A549 (cell line): Measurements from ENCODE around the gene CFAP161. TPM values are rescaled to one million over a fixed set of nuclear protein-coding genes. Genes with fewer than 3 reads are reported as not detected.

Experiments used
- ATAC-seq, 2 experiments: fragments of 200-7000 bp in 1 of 2; fragments of >200 bp in 1 of 2; cut with Nextera tagmentation in 1 of 2; cut with Tn5 transposase in 1 of 2; 3 replicates each; pipeline versions ENCODE4 v1.8.0 to v1.9.1; 2018 to 2020; ENCODE audit warnings: mild to moderate bottlenecking in 1 of 2, moderate library complexity in 1 of 2
- CTCF ChIA-PET: fragments of 300-600 bp; sonication (Branson Sonifier 250); formaldehyde crosslinking; extraction: SDS; loops from one replicate; lab custom pipeline; 2021; ENCODE audit warnings: antibody characterized with exemption, inconsistent platforms; lab: Yijun Ruan, JAX
- POLR2A ChIA-PET: fragments of 350-600 bp; formaldehyde crosslinking; extraction: SDS; loops from one replicate; lab custom pipeline; 2021; ENCODE audit warnings: antibody characterized with exemption, inconsistent platforms; lab: Yijun Ruan, JAX
- DNase-seq, 2 experiments: peaks; one replicate each; pipeline versions ENCODE4 v3.0.0 to v3.0.0-alpha.2; 2011 to 2016; ENCODE audit warnings: low read depth in 1 of 2, low spot score in 1 of 2
- FAIRE-seq: peaks from 2 replicates; lab custom pipeline; 2011; peaks lifted over from hg19 to GRCh38; lab: Jason Lieb, UNC
- H3K27ac ChIP-seq, 2 experiments: fragments of >200 bp; sonication (Bioruptor Twin); formaldehyde crosslinking; 3 replicates each; pipeline ENCODE4 v1.5.1; 2016 to 2017
- H3K4me1 ChIP-seq: fragments of >200 bp; sonication (Bioruptor Twin); formaldehyde crosslinking; 3 replicates; pipeline ENCODE4 v1.6.1; 2016
- H3K4me2 ChIP-seq: fragments of >200 bp; sonication (Bioruptor Twin); formaldehyde crosslinking; 3 replicates; pipeline ENCODE4 v1.6.1; 2016
- H3K4me3 ChIP-seq: fragments of >200 bp; sonication (Bioruptor Twin); formaldehyde crosslinking; 3 replicates; pipeline ENCODE4 v1.5.1; 2016
- H3K9me3 ChIP-seq: fragments of >200 bp; sonication (Bioruptor Twin); formaldehyde crosslinking; 3 replicates; pipeline ENCODE4 v1.6.1; 2016
- BHLHE40 ChIP-seq: IDR thresholded peaks from 2 replicates; pipeline ENCODE4 v1.6.1; 2012; ENCODE audit warnings: low read depth, low read length, inconsistent platforms
- EHF ChIP-seq: fragments of 250-450 bp; sonication (Bioruptor Pico); IDR thresholded peaks from 2 replicates; pipeline ENCODE4 v1.5.0; 2020; ENCODE audit warnings: mild to moderate bottlenecking
- EP300 ChIP-seq, 2 experiments: fragments of >200 bp; sonication (Bioruptor Twin); formaldehyde crosslinking; IDR thresholded peaks; 2 replicates in 1 of 2; 3 replicates in 1 of 2; pipeline ENCODE4 v1.6.1; 2016 to 2017
- FOXS1 ChIP-seq: fragments of 250-450 bp; sonication (Bioruptor Pico); IDR thresholded peaks from 2 replicates; pipeline ENCODE4 v1.5.0; 2020; ENCODE audit warnings: mild to moderate bottlenecking, moderate library complexity
- HOXB13 ChIP-seq: fragments of 250-450 bp; sonication (Bioruptor Pico); IDR thresholded peaks from 2 replicates; pipeline ENCODE4 v1.5.0; 2020; ENCODE audit warnings: low read depth, mild to moderate bottlenecking, moderate library complexity
- PHF8 ChIP-seq: fragments of 200-600 bp; sonication (generic); IDR thresholded peaks from 2 replicates; pipeline ENCODE4 v1.6.1; 2016; ENCODE audit warnings: low read depth, mild to moderate bottlenecking, antibody characterized with exemption, moderate library complexity, borderline replicate concordance
- RFX5 ChIP-seq: fragments of 450-650 bp; IDR thresholded peaks from 2 replicates; pipeline ENCODE4 v1.7.1; 2014; ENCODE audit warnings: antibody characterized with exemption, mild to moderate bottlenecking, moderate library complexity
- WGBS: methylation state at CpG from one replicate; pipeline ENCODE4 v1.1.6; 2017; ENCODE audit errors: missing lambda C conversion rate; 5-methylcytosine and 5-hydroxymethylcytosine counted together
- polyA plus RNA-seq, 4 experiments: library from polyadenylated mRNA; depleted of rRNA in 3 of 4; stranded (reverse); fragments of >200 nt; fragmentation: RNase III in 1 of 4; extraction: RNeasy Plus Mini Kit Qiagen cat#74134 plus additional on column Dnase treatment in 1 of 4; gene quantifications; 2 replicates in 3 of 4; 3 replicates in 1 of 4; pipeline ENCODE4 v1.2.3, GENCODE V29; 2011 to 2017
- TF ChIP-seq, protein P1 (sequence below): fragments of 200-600 bp; sonication (generic); IDR thresholded peaks from 2 replicates; pipeline ENCODE4 v1.6.1; 2016; ENCODE audit warnings: antibody characterized with exemption, mild to moderate bottlenecking, moderate library complexity
- TF ChIP-seq, protein P2 (sequence below): fragments of 450-650 bp; IDR thresholded peaks from 2 replicates; pipeline ENCODE4 v1.6.1; 2014; ENCODE audit warnings: antibody characterized with exemption
- TF ChIP-seq, protein P3 (sequence below): fragments of 250-450 bp; sonication (Bioruptor Pico); IDR thresholded peaks from 2 replicates; pipeline ENCODE4 v1.5.0; 2020; ENCODE audit warnings: low read depth, mild to moderate bottlenecking, moderate library complexity
- TF ChIP-seq, protein P4 (sequence below): IDR thresholded peaks from 2 replicates; pipeline ENCODE4 v1.6.1; 2012
- TF ChIP-seq, protein P5 (sequence below): fragments of 250-450 bp; sonication (Bioruptor Pico); IDR thresholded peaks from 2 replicates; pipeline ENCODE4 v1.5.0; 2021; ENCODE audit warnings: mild to moderate bottlenecking, moderate library complexity, borderline replicate concordance

CFAP161 gene
- polyA plus RNA-seq, 2 of the 4 experiments (the other 2 are of a cell fraction), result not detected

DNA sequence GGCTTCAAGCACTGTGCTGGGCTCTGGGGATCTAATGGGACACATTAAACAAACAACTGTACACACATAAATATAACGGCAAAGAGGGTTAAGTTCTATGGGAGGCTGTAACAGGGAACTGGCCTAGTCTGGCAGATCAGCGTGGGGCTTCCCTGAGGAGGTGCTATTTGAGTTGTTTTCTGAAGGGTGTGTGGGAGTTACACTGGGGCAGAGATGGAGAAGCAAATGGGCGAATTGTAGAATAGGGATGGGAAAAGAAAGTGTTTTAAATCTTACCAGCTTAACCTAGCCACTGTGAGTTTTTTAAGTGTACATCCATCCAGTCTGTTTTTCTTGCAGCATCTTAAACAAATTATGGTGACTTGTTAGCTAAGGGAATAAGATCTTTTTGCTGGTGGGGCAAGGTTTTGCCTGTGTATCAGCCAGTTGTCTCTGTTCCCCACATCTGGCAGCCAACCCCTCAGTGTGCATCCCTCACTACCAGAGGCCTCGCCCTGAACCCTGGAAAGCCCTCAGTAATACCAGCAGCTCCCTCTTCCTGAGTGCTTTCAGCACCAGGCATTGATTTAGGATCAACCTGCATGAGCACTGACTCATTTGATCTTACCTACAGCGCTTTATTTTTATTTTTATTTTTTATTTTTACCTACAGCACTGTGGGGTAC, 51.7 kb downstream of the CFAP161 start (continued):
- TF ChIP-seq, protein P1, sequence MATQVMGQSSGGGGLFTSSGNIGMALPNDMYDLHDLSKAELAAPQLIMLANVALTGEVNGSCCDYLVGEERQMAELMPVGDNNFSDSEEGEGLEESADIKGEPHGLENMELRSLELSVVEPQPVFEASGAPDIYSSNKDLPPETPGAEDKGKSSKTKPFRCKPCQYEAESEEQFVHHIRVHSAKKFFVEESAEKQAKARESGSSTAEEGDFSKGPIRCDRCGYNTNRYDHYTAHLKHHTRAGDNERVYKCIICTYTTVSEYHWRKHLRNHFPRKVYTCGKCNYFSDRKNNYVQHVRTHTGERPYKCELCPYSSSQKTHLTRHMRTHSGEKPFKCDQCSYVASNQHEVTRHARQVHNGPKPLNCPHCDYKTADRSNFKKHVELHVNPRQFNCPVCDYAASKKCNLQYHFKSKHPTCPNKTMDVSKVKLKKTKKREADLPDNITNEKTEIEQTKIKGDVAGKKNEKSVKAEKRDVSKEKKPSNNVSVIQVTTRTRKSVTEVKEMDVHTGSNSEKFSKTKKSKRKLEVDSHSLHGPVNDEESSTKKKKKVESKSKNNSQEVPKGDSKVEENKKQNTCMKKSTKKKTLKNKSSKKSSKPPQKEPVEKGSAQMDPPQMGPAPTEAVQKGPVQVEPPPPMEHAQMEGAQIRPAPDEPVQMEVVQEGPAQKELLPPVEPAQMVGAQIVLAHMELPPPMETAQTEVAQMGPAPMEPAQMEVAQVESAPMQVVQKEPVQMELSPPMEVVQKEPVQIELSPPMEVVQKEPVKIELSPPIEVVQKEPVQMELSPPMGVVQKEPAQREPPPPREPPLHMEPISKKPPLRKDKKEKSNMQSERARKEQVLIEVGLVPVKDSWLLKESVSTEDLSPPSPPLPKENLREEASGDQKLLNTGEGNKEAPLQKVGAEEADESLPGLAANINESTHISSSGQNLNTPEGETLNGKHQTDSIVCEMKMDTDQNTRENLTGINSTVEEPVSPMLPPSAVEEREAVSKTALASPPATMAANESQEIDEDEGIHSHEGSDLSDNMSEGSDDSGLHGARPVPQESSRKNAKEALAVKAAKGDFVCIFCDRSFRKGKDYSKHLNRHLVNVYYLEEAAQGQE, result no peak
- TF ChIP-seq BHLHE40 (no peak), EP300 (IDR thresholded peaks at IDR 0.05) (no peak)

DNA sequence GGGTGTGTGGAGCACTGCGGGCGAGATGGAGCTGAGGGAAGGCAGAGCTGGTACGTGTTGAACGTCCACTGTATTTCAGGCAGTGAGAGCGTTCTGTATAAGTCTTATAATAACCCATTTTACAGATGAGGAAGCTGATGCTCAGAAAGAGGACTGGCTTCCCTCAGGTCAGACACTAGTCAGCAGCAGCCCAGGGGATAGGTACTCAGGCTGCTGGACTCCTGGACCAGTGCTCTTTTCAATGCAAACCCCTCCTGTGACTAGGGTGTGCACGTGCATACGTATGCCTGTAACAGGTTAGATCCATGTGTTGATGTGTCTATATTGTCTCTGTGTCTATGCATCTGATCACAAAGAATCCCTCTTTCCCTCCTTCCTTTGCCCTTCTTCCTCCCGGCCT, 54.3 kb downstream of the CFAP161 start:
- Histone ChIP-seq H3K27ac (no peak overlapping the region), H3K9me3 (no peaks in the 10 kb centered on the region), H3K4me2 (no peak overlapping the region), H3K4me3 (no peak overlapping the region), H3K4me1 (no peaks in the 10 kb centered on the region)
- FAIRE-seq (no peak), DNase-seq (no peak), ATAC-seq (no peak)
- ChIA-PET POLR2A (no interaction called here), CTCF (interaction anchor here (2.8 kb wide), 1 partner anchor 78 kb away, joined by 13 read pairs; no protein-coding TSS in a partner anchor)
- TF ChIP-seq, protein P2, sequence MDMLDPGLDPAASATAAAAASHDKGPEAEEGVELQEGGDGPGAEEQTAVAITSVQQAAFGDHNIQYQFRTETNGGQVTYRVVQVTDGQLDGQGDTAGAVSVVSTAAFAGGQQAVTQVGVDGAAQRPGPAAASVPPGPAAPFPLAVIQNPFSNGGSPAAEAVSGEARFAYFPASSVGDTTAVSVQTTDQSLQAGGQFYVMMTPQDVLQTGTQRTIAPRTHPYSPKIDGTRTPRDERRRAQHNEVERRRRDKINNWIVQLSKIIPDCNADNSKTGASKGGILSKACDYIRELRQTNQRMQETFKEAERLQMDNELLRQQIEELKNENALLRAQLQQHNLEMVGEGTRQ, result no peak
- no peak for TF ChIP-seq RFX5
- WGBS, result 13% methylated on average over 8 of the region's 8 CpGs

DNA sequence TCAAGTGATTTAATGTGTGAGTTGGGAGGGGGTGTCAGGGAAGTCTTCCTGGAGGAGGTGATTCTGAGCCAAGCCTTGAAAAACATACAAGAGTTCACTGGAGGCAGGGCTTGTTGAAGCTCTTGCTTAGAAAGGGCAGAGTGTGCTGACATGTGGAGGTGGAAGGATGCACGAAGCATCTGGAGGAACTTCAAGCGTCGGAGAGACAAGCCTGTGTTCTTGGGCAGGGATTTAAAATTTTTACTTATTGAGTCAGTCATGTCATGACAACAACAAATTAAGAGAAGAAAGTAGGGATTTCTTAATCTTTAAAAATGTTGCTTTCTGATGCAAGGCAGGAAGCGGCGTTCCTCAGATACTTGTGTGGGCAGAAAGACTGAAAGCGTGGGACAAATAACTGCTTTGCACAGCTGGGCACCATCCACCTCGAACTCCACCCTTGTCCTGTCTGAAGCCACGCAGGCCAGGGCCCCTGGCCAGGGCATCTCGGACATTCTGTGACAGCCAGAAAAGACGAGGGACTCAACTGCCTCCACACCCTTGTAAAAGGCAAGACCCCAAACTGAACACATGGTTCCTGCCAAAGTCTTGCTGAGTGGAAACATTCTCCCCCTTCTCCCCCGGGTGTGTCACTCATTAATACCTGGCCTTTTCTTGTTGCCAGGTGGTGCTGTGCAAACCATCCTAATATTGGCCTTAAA, 55.7 kb downstream of the CFAP161 start:
- H3K27ac ChIP-seq, result no peak overlapping the region
- no peak for DNase-seq
- CTCF ChIA-PET, result interaction anchor here (0.6 to 2.8 kb wide), 4 partner anchors 34 to 669 kb away, joined by 3 to 13 read pairs (median 3); no protein-coding TSS in a partner anchor
- no peak overlapping the region for H3K4me3 ChIP-seq
- TF ChIP-seq, protein P3, sequence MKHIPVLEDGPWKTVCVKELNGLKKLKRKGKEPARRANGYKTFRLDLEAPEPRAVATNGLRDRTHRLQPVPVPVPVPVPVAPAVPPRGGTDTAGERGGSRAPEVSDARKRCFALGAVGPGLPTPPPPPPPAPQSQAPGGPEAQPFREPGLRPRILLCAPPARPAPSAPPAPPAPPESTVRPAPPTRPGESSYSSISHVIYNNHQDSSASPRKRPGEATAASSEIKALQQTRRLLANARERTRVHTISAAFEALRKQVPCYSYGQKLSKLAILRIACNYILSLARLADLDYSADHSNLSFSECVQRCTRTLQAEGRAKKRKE (CRISPR knock-in tag), result no peak
- no peak for TF ChIP-seq EP300 (IDR thresholded peaks at IDR 0.05)
- no peak for TF ChIP-seq HOXB13 (CRISPR knock-in tag)
- TF ChIP-seq, protein P1, result no peak
- TF ChIP-seq, protein P4, sequence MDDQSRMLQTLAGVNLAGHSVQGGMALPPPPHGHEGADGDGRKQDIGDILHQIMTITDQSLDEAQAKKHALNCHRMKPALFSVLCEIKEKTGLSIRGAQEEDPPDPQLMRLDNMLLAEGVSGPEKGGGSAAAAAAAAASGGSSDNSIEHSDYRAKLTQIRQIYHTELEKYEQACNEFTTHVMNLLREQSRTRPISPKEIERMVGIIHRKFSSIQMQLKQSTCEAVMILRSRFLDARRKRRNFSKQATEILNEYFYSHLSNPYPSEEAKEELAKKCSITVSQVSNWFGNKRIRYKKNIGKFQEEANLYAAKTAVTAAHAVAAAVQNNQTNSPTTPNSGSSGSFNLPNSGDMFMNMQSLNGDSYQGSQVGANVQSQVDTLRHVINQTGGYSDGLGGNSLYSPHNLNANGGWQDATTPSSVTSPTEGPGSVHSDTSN, result no peak
- TF ChIP-seq, protein P5, sequence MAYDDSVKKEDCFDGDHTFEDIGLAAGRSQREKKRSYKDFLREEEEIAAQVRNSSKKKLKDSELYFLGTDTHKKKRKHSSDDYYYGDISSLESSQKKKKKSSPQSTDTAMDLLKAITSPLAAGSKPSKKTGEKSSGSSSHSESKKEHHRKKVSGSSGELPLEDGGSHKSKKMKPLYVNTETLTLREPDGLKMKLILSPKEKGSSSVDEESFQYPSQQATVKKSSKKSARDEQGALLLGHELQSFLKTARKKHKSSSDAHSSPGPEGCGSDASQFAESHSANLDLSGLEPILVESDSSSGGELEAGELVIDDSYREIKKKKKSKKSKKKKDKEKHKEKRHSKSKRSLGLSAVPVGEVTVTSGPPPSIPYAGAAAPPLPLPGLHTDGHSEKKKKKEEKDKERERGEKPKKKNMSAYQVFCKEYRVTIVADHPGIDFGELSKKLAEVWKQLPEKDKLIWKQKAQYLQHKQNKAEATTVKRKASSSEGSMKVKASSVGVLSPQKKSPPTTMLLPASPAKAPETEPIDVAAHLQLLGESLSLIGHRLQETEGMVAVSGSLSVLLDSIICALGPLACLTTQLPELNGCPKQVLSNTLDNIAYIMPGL, result no peak
- no peak for TF ChIP-seq PHF8
- TF ChIP-seq EHF (CRISPR knock-in tag), result no peak
- no peak for TF ChIP-seq FOXS1 (CRISPR knock-in tag)
- FAIRE-seq, result no peak
- H3K9me3 ChIP-seq, result no peaks in the 10 kb centered on the region
- H3K4me2 ChIP-seq, result no peak overlapping the region
- no peak for ATAC-seq
- POLR2A ChIA-PET, result no interaction called here
- WGBS, result 7% methylated on average over 11 of the region's 11 CpGs
- no peaks in the 10 kb centered on the region for H3K4me1 ChIP-seq
